Loucy (cell line): ENCODE data around the gene LRRC63.

ENCODE experiments used
- H2AFZ ChIP-seq: fragments of 200-600 bp; sonication (generic); 2 replicates; pipeline ENCODE4 v1.6.0; 2016; ENCODE audit warnings: antibody characterized with exemption, mild to moderate bottlenecking, low read length, moderate library complexity
- H3F3A ChIP-seq: fragments of 200-600 bp; 2 replicates; pipeline ENCODE4 v1.6.0; 2016; ENCODE audit warnings: antibody characterized with exemption, low read depth, mild to moderate bottlenecking
- H3K27me3 ChIP-seq: fragments of 200-600 bp; sonication (generic); 2 replicates; pipeline ENCODE4 v1.6.1; 2014; ENCODE audit warnings: low read length, mild to moderate bottlenecking; ENCODE audit not compliant: insufficient read depth, poor library complexity, severe bottlenecking
- H3K36me3 ChIP-seq: fragments of 200-600 bp; sonication (generic); 2 replicates; pipeline ENCODE4 v1.6.1; 2016; ENCODE audit warnings: low read length; ENCODE audit not compliant: insufficient read depth
- H3K4me1 ChIP-seq: fragments of 200-600 bp; sonication (generic); 2 replicates; pipeline ENCODE4 v1.5.1; 2014; ENCODE audit warnings: low read length, mild to moderate bottlenecking; ENCODE audit not compliant: insufficient read depth, poor library complexity, severe bottlenecking
- H3K4me2 ChIP-seq: fragments of 200-600 bp; sonication (generic); 2 replicates; pipeline ENCODE4 v1.6.0; 2014; ENCODE audit warnings: antibody characterized with exemption, low read length, low read depth, mild to moderate bottlenecking; ENCODE audit not compliant: poor library complexity, severe bottlenecking
- H3K4me3 ChIP-seq: fragments of 200-600 bp; sonication (generic); 2 replicates; pipeline ENCODE4 v1.5.1; 2014; ENCODE audit warnings: low read length, mild to moderate bottlenecking, mixed read lengths; ENCODE audit not compliant: poor library complexity, severe bottlenecking
- H3K79me2 ChIP-seq: fragments of 200-600 bp; sonication (generic); 2 replicates; pipeline ENCODE4 v1.6.1; 2014; ENCODE audit warnings: low read length; ENCODE audit not compliant: insufficient read depth
- H3K9ac ChIP-seq: fragments of 200-600 bp; sonication (generic); 2 replicates; pipeline ENCODE4 v1.6.0; 2014; ENCODE audit warnings: mild to moderate bottlenecking, low read depth, low read length, moderate library complexity; ENCODE audit not compliant: poor library complexity, severe bottlenecking
- H3K9me2 ChIP-seq: fragments of 200-600 bp; sonication (generic); replicated peaks from 2 replicates; pipeline ENCODE4 v1.6.1; 2016; ENCODE audit warnings: low read depth, low read length, mixed read lengths
- H3K9me3 ChIP-seq: fragments of 200-600 bp; sonication (generic); 2 replicates; pipeline ENCODE4 v1.6.1; 2014; ENCODE audit warnings: mild to moderate bottlenecking, antibody characterized with exemption, low read length, low read depth; ENCODE audit not compliant: insufficient read depth
- H4K20me1 ChIP-seq: fragments of 200-600 bp; sonication (generic); 2 replicates; pipeline ENCODE4 v1.6.0; 2014; ENCODE audit warnings: antibody characterized with exemption, low read length, mild to moderate bottlenecking; ENCODE audit not compliant: insufficient read depth, poor library complexity, severe bottlenecking
- EZH2phosphoT487 ChIP-seq: fragments of 200-600 bp; IDR thresholded peaks from 2 replicates; pipeline ENCODE4 v1.6.1; 2018; ENCODE audit warnings: antibody characterized with exemption, mild to moderate bottlenecking, moderate library complexity, borderline replicate concordance
- TF ChIP-seq, protein P1 (sequence below): fragments of 200-600 bp; sonication (generic); conservative IDR thresholded peaks from 2 replicates; pipeline ENCODE4 v1.5.1; 2014; ENCODE audit warnings: mild to moderate bottlenecking, antibody characterized with exemption, low read length

Gene LRRC63

DNA sequence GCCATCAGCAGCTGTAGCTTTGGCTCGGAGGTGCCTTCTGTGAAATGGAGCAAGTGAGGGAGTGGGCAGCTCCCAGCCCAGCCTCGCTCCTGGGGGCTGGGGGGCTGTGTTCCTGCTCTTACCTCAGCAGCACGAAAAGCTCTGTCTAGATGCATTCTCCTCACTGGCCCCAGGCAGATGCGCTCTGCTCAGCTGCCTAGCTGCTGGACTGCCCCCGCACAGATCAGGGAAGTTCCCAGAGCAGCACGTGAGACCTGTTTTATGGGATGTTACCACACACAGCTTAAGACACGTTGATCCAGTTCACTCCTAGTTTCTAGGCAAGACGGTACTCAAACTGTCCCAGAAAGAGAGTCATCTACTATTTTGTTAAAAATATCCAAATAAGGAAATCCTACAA is 43.4 kb upstream of the LRRC63 start:
- peaks cover 100% of the 10 kb centered on the region for H3K79me2 ChIP-seq
- H3K4me2 ChIP-seq: peak overlapping the region; percentile 98
- H3K9me3 ChIP-seq: no peaks in the 10 kb centered on the region
- H3K27me3 ChIP-seq: no peaks in the 10 kb centered on the region
- H3K4me3 ChIP-seq: peak overlapping the region; percentile 1
- H3K9ac ChIP-seq: no peak overlapping the region
- no peak overlapping the region for H2AFZ ChIP-seq
- no peaks in the 10 kb centered on the region for H3K9me2 ChIP-seq
- TF ChIP-seq EZH2phosphoT487: no peak
- TF ChIP-seq, protein P1, sequence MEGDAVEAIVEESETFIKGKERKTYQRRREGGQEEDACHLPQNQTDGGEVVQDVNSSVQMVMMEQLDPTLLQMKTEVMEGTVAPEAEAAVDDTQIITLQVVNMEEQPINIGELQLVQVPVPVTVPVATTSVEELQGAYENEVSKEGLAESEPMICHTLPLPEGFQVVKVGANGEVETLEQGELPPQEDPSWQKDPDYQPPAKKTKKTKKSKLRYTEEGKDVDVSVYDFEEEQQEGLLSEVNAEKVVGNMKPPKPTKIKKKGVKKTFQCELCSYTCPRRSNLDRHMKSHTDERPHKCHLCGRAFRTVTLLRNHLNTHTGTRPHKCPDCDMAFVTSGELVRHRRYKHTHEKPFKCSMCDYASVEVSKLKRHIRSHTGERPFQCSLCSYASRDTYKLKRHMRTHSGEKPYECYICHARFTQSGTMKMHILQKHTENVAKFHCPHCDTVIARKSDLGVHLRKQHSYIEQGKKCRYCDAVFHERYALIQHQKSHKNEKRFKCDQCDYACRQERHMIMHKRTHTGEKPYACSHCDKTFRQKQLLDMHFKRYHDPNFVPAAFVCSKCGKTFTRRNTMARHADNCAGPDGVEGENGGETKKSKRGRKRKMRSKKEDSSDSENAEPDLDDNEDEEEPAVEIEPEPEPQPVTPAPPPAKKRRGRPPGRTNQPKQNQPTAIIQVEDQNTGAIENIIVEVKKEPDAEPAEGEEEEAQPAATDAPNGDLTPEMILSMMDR: no peak
- H4K20me1 ChIP-seq: peaks cover 100% of the 10 kb centered on the region
- H3F3A ChIP-seq: peaks cover 11% of the 10 kb centered on the region; the same call in 1 of the 2 replicates
- H3K4me1 ChIP-seq: peaks cover 88% of the 10 kb centered on the region
- peaks cover 38% of the 10 kb centered on the region; the same call in 1 of the 2 replicates for H3K36me3 ChIP-seq

DNA sequence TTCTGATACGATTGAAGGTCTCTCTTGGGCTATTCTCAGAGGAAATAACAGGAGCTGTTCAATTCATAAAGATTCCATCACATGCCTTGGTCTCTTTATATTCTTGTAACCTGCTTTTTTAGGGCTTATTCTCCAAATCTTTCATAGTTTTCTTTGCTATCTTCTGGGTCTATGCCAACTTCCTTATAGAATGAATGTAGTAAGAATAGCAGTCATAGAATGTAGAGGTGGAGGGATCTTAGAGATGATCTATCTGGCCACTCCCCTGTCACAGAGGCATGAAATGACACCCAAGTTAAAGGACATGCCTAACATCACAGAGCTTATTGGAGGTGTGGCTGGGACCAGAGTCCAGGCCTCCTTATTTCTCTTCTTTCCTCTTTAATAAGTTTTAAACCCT is 42.9 kb upstream of the LRRC63 start:
- Histone ChIP-seq H3K4me3 (peak overlapping the region; percentile 1), H3K4me2 (peak overlapping the region; percentile 98), H3K79me2 (peaks cover 100% of the 10 kb centered on the region)

DNA sequence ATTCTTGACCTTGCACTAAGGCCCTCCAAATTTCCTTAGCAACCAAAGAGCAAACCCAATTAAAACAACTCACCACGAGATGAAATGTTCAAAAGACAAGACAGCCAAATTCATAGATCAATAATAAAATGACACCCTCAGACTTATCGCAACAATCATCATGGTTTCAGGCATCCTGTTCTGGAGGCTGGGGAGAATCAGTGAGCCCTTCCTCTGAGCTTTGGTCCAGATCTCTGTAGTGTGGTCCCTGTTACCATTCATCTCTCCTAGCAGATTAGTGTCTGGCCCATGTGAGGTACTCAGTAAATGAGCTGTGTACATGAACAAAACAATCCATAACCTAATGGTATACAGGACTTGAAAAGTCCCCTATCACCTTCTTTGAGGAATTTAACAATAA is 42.0 kb upstream of the LRRC63 start:
- peaks cover 11% of the 10 kb centered on the region; the same call in 1 of the 2 replicates for H3F3A ChIP-seq
- TF ChIP-seq, protein P1: no peak
- no peak for TF ChIP-seq EZH2phosphoT487
- peaks cover 100% of the 10 kb centered on the region for H4K20me1 ChIP-seq

More for the DNA sequence above, 42.9 kb upstream of the LRRC63 start:
- Histone ChIP-seq H3K9ac (no peak overlapping the region), H3F3A (peaks cover 11% of the 10 kb centered on the region; the same call in 1 of the 2 replicates), H4K20me1 (peaks cover 100% of the 10 kb centered on the region), H3K9me3 (no peaks in the 10 kb centered on the region), H2AFZ (no peak overlapping the region), H3K9me2 (no peaks in the 10 kb centered on the region), H3K36me3 (peaks cover 38% of the 10 kb centered on the region; the same call in 1 of the 2 replicates), H3K27me3 (no peaks in the 10 kb centered on the region), H3K4me1 (peaks cover 93% of the 10 kb centered on the region)
- no peak for TF ChIP-seq EZH2phosphoT487
- TF ChIP-seq, protein P1: no peak

More for the DNA sequence above, 42.0 kb upstream of the LRRC63 start:
- H3K27me3 ChIP-seq: no peaks in the 10 kb centered on the region
- peaks cover 34% of the 10 kb centered on the region; the same call in 1 of the 2 replicates for H3K36me3 ChIP-seq
- H3K4me1 ChIP-seq: peaks cover 97% of the 10 kb centered on the region
- H3K9me3 ChIP-seq: no peaks in the 10 kb centered on the region
- peak overlapping the region; percentile 86 for H3K4me3 ChIP-seq
- H3K9ac ChIP-seq: no peak overlapping the region
- peak overlapping the region; percentile 98 for H3K4me2 ChIP-seq
- H3K9me2 ChIP-seq: no peaks in the 10 kb centered on the region
- H3K79me2 ChIP-seq: peaks cover 100% of the 10 kb centered on the region
- no peak overlapping the region for H2AFZ ChIP-seq
